Central memory CD4-positive, alpha-beta T cell (primary cell): ENCODE results near the gene DACH1.

ENCODE experiments used
- DNase-seq: peaks from one replicate; pipeline ENCODE4 v3.0.0; 2022

The DACH1 gene

GRCh38 chr13:71546881-71547280 lies 320.1 kb downstream of the DACH1 start:
- no peak for DNase-seq

GRCh38 chr13:71540098-71540497 lies 326.9 kb downstream of the DACH1 start:
- DNase-seq = no peak

GRCh38 chr13:71536201-71536600 lies 330.8 kb downstream of the DACH1 start:
- DNase-seq = no peak

- DNase-seq = no peak
Measured at GRCh38 chr13:71524613-71525304, 342.2 kb downstream of the DACH1 start.

GRCh38 chr13:71524245-71524612 lies 342.8 kb downstream of the DACH1 start:
- DNase-seq = no peak

- no peak for DNase-seq
Measured at GRCh38 chr13:71522941-71523526, 344.0 kb downstream of the DACH1 start.

GRCh38 chr13:71517004-71517403 lies 350.0 kb downstream of the DACH1 start:
- no peak for DNase-seq

GRCh38 chr13:71516521-71516920 lies 350.5 kb downstream of the DACH1 start:
- DNase-seq = no peak

- DNase-seq = no peak
Measured at GRCh38 chr13:71515744-71516038, 351.3 kb downstream of the DACH1 start.

GRCh38 chr13:71514900-71515743 lies 351.9 kb downstream of the DACH1 start:
- DNase-seq = no peak

GRCh38 chr13:71513411-71514033 lies 353.5 kb downstream of the DACH1 start:
- DNase-seq = no peak

- DNase-seq = no peak
Measured at GRCh38 chr13:71503781-71504180, 363.2 kb downstream of the DACH1 start.

- no peak for DNase-seq
Measured at GRCh38 chr13:71499944-71500514, 367.0 kb downstream of the DACH1 start.

GRCh38 chr13:71499235-71499634 lies 367.8 kb downstream of the DACH1 start:
- no peak for DNase-seq

- no peak for DNase-seq
Measured at GRCh38 chr13:71493189-71493588, 373.8 kb downstream of the DACH1 start.

- no peak for DNase-seq
Measured at GRCh38 chr13:71492346-71492871, 374.6 kb downstream of the DACH1 start.

GRCh38 chr13:71491010-71491409 lies 376.0 kb downstream of the DACH1 start:
- no peak for DNase-seq

GRCh38 chr13:71489041-71489440 lies 378.0 kb downstream of the DACH1 start:
- no peak for DNase-seq

- no peak for DNase-seq
Measured at GRCh38 chr13:71488201-71488600, 378.8 kb downstream of the DACH1 start.

- DNase-seq = no peak
Measured at GRCh38 chr13:71485913-71486312, 381.1 kb downstream of the DACH1 start.

- no peak for DNase-seq
Measured at GRCh38 chr13:71483733-71484132, 383.3 kb downstream of the DACH1 start.

GRCh38 chr13:71481501-71481900 lies 385.5 kb downstream of the DACH1 start:
- DNase-seq = no peak

GRCh38 chr13:71481046-71481445 lies 386.0 kb downstream of the DACH1 start:
- no peak for DNase-seq
